Measurements from ENCODE around the gene TMEM117. TPM values are rescaled to one million over a fixed set of nuclear protein-coding genes. Genes with fewer than 3 reads are reported as not detected.

TMEM117 gene
- total and polyA plus RNA-seq, 2 donors (not counting 3 experiments of a cell fraction or from before 2014, with no cell fraction given) = 1.2 to 3.8 TPM

DNA sequence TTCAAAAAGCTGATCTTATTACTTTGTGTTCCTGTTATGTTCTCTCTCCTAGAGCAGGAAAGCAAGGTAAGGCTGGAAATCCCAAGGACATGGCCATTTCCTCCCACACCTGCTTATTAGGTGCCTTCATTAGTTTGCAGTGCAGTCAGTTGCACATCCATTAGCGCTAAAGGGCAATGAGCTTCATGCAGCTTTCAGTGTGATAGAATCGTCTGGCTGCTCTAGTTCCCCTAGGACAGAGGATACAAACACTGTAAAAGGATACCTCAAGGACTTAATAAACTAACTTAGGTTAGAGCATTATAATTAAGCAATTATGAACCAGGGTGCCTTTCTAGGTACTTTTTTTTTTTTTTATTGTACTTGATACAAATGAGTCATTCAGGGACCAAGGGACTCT is 21.1 kb downstream of the TMEM117 start:
- POLR2A ChIA-PET = no interaction called here
- Histone ChIP-seq H3K36me3 (ENCODE audit: control insufficient read depth in 2 of 2, extremely low read depth in 1 of 2, insufficient read depth in 2 of 2, low read length in 2 of 2) (no peaks in the 10 kb centered on the region), H3K9ac (replicated peaks; ENCODE audit: extremely low read depth, insufficient read depth, low read length) (no peak overlapping the region), H4K20me1 (replicated peaks; ENCODE audit: control insufficient read depth, extremely low read depth, insufficient read depth, low read length) (no peaks in the 10 kb centered on the region), H3K4me3 (replicated peaks in 1 of 3; ENCODE audit: insufficient read depth in 1 of 3, low read depth in 1 of 3, low read length in 3 of 3) (no peak overlapping the region), H3K27ac (ENCODE audit: insufficient read depth, low read depth, low read length) (no peak overlapping the region), H3K4me2 (ENCODE audit: insufficient read depth, low read length) (no peak overlapping the region), H3K27me3 (ENCODE audit: control insufficient read depth in 2 of 2, insufficient read depth in 2 of 2, low read length in 2 of 2) (no peaks in the 10 kb centered on the region), H3K9me1 (replicated peaks; ENCODE audit: control insufficient read depth, extremely low read depth, insufficient read depth, low read length) (no peaks in the 10 kb centered on the region), H3K9me3 (replicated peaks; ENCODE audit: control insufficient read depth, insufficient read depth, low read length) (no peaks in the 10 kb centered on the region), H3K79me2 (ENCODE audit: control insufficient read depth, insufficient read depth, low read length) (no peaks in the 10 kb centered on the region), H2AFZ (ENCODE audit: low read depth, low read length) (no peak overlapping the region), H3K4me1 (ENCODE audit: control insufficient read depth, extremely low read depth, insufficient read depth, low read length) (no peaks in the 10 kb centered on the region)
- DNase-seq (ENCODE audit: low read depth, low spot score) (no peak), FAIRE-seq (no peak)
- no peak for TF ChIP-seq MYC (IDR thresholded peaks at IDR 0.05; ENCODE audit: low read depth, low read length)
- no peak for TF ChIP-seq POLR2AphosphoS5 (IDR thresholded peaks at IDR 0.05; ENCODE audit: insufficient read depth, low read depth, low read length)
- TF ChIP-seq JUN (IDR thresholded peaks at IDR 0.05; ENCODE audit: borderline replicate concordance, insufficient read depth, insufficient read length, low read depth) = no peak
- no peak for TF ChIP-seq GATA2 (IDR thresholded peaks at IDR 0.05; ENCODE audit: insufficient read depth, insufficient read length, low read depth, low read length)
- TF ChIP-seq FOS (IDR thresholded peaks at IDR 0.05; ENCODE audit: borderline replicate concordance, insufficient read depth, low read length) = no peak
- TF ChIP-seq EZH2 (IDR thresholded peaks at IDR 0.05; ENCODE audit: borderline replicate concordance, low read depth, low read length, severe bottlenecking) = no peak
- TF ChIP-seq, protein P1, sequence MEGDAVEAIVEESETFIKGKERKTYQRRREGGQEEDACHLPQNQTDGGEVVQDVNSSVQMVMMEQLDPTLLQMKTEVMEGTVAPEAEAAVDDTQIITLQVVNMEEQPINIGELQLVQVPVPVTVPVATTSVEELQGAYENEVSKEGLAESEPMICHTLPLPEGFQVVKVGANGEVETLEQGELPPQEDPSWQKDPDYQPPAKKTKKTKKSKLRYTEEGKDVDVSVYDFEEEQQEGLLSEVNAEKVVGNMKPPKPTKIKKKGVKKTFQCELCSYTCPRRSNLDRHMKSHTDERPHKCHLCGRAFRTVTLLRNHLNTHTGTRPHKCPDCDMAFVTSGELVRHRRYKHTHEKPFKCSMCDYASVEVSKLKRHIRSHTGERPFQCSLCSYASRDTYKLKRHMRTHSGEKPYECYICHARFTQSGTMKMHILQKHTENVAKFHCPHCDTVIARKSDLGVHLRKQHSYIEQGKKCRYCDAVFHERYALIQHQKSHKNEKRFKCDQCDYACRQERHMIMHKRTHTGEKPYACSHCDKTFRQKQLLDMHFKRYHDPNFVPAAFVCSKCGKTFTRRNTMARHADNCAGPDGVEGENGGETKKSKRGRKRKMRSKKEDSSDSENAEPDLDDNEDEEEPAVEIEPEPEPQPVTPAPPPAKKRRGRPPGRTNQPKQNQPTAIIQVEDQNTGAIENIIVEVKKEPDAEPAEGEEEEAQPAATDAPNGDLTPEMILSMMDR (IDR thresholded peaks at IDR 0.05; ENCODE audit: extremely low read depth in 1 of 2, insufficient read depth in 1 of 2, low read depth in 1 of 2, low read length in 2 of 2) = no peak
- no peak for TF ChIP-seq POLR2A (IDR thresholded peaks at IDR 0.05; ENCODE audit: low read depth, low read length)
- TF ChIP-seq, protein P2, sequence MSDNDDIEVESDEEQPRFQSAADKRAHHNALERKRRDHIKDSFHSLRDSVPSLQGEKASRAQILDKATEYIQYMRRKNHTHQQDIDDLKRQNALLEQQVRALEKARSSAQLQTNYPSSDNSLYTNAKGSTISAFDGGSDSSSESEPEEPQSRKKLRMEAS (IDR thresholded peaks at IDR 0.05; ENCODE audit: insufficient read depth, insufficient read length) = no peak
- CTCF ChIA-PET = no interaction called here
- dilution Hi-C loops (cut with MboI; ENCODE audit: extremely low pct_ligation_motif_present, low sequenced_read_pairs) = no loop called here
- no TSS peak for BruUV-seq (replicated peaks)
- intact Hi-C loops (cut with micrococcal nuclease) = no loop called here

All from endothelial cell of umbilical vein (primary cell).